K562 (cell line): ENCODE data around the gene CAMK2B.

Source experiments
- BRD4 ChIP-seq: fragments of 200-600 bp; sonication (generic); IDR thresholded peaks from 2 replicates; pipeline ENCODE4 v1.6.1; 2017; ENCODE audit warnings: inconsistent platforms
- GTF2E2 ChIP-seq: fragments of 200-800 bp; sonication (Bioruptor generic); IDR thresholded peaks from 2 replicates; pipeline ENCODE4 v1.6.1; 2016; ENCODE audit warnings: missing genetic modification characterization, missing compliant biosample characterization
- MAFF ChIP-seq: IDR thresholded peaks from 2 replicates; pipeline ENCODE4 v1.6.1; 2012; ENCODE audit warnings: low read length, improper control_type of control experiment
- NR2C1 ChIP-seq, 2 experiments: fragments of 450-650 bp; IDR thresholded peaks; 2 replicates each; pipeline ENCODE4 v1.6.1; 2017; ENCODE audit warnings: mild to moderate bottlenecking in 2 of 2, antibody characterized with exemption in 1 of 2, inconsistent platforms in 1 of 2, missing compliant biosample characterization in 1 of 2, missing genetic modification characterization in 1 of 2
- POLR2A ChIP-seq: fragments of 450-650 bp; conservative IDR thresholded peaks from 2 replicates; pipeline ENCODE4 v1.6.1; 2016
- RFX1 ChIP-seq: fragments of 450-650 bp; IDR thresholded peaks from 2 replicates; pipeline ENCODE4 v1.6.1; 2016; ENCODE audit warnings: mild to moderate bottlenecking, moderate library complexity
- ZBTB7A ChIP-seq: IDR thresholded peaks from 2 replicates; pipeline ENCODE4 v1.6.1; 2011; ENCODE audit warnings: low read depth, mild to moderate bottlenecking, low read length, moderate library complexity, borderline replicate concordance; ENCODE audit not compliant: control insufficient read depth
- ZNF707 ChIP-seq: fragments of 250-450 bp; sonication (Bioruptor Pico); conservative IDR thresholded peaks from 2 replicates; pipeline ENCODE4 v1.8.0; 2022; ENCODE audit warnings: inconsistent platforms, mild to moderate bottlenecking, moderate library complexity
- TF ChIP-seq, protein P1 (sequence below), 3 experiments: IDR thresholded peaks in 2 of 3; conservative IDR thresholded peaks in 1 of 3; 2 replicates each; pipeline ENCODE4 v1.5.1; 2011 to 2012; ENCODE audit warnings: low read length in 3 of 3, mild to moderate bottlenecking in 3 of 3, control low read depth in 2 of 3, improper control_type of control experiment in 1 of 3, inconsistent platforms in 1 of 3, low read depth in 1 of 3, mixed read lengths in 1 of 3, moderate library complexity in 1 of 3; ENCODE audit not compliant: insufficient read depth in 2 of 3
- TF ChIP-seq, protein P2 (sequence below): fragments of 250-450 bp; sonication (Bioruptor Pico); IDR thresholded peaks from 2 replicates; pipeline ENCODE4 v1.6.1; 2021; ENCODE audit warnings: mild to moderate bottlenecking
- TF ChIP-seq, protein P3 (sequence below): fragments of 450-650 bp; conservative IDR thresholded peaks from 2 replicates; pipeline ENCODE4 v1.6.1; 2016; ENCODE audit warnings: missing genetic modification characterization, low read depth, mild to moderate bottlenecking, control low read depth, missing compliant biosample characterization

DNA sequence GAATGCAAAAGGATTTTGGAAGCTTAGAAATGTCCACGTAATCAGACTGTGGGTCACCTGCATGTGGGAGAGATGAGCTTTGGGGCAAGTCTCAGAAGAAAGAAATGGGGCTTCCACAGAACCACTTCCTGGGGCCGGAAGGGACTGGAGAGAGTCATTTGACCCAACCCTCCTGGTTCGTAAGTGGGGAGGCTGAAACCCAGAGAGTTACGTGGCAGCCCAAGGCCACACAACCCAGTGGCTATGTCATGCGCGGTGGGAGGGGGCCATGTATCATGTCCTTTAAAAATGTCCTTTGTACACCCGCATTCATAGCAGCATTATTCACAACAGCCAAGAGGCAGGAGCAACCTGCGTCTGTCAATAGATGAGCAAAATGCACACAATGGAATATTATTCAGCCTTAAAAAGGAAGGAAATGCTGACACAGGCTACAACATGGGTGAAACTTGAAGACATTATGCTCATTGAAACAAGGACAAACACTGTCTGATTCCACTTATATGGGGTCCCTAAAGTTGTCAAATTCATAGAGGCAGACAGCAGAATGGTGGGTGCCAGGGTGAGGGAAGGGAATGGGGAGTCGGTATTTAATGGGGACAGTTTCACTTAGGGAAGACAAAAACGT lies 15.1 kb downstream of the CAMK2B start:
- TF ChIP-seq MAFF (no peak), GTF2E2 (no peak), ZBTB7A (no peak), NR2C1 (IDR thresholded peaks at IDR 0.05) (no peak), NR2C1 (tag; IDR thresholded peaks at IDR 0.05) (no peak), BRD4 (no peak), RFX1 (no peak), POLR2A (no peak), ZNF707 (CRISPR knock-in tag) (no peak)
- TF ChIP-seq, protein P1, sequence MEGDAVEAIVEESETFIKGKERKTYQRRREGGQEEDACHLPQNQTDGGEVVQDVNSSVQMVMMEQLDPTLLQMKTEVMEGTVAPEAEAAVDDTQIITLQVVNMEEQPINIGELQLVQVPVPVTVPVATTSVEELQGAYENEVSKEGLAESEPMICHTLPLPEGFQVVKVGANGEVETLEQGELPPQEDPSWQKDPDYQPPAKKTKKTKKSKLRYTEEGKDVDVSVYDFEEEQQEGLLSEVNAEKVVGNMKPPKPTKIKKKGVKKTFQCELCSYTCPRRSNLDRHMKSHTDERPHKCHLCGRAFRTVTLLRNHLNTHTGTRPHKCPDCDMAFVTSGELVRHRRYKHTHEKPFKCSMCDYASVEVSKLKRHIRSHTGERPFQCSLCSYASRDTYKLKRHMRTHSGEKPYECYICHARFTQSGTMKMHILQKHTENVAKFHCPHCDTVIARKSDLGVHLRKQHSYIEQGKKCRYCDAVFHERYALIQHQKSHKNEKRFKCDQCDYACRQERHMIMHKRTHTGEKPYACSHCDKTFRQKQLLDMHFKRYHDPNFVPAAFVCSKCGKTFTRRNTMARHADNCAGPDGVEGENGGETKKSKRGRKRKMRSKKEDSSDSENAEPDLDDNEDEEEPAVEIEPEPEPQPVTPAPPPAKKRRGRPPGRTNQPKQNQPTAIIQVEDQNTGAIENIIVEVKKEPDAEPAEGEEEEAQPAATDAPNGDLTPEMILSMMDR (IDR thresholded peaks at IDR 0.05 in 2 of 3, conservative IDR thresholded peaks at IDR 0.05 in 1 of 3; ENCODE audit: insufficient read depth in 2 of 3, low read depth in 1 of 3, low read length in 3 of 3): no peak
- TF ChIP-seq, protein P2, sequence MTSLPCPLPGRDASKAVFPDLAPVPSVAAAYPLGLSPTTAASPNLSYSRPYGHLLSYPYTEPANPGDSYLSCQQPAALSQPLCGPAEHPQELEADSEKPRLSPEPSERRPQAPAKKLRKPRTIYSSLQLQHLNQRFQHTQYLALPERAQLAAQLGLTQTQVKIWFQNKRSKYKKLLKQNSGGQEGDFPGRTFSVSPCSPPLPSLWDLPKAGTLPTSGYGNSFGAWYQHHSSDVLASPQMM (CRISPR knock-in tag): no peak
- TF ChIP-seq, protein P3, sequence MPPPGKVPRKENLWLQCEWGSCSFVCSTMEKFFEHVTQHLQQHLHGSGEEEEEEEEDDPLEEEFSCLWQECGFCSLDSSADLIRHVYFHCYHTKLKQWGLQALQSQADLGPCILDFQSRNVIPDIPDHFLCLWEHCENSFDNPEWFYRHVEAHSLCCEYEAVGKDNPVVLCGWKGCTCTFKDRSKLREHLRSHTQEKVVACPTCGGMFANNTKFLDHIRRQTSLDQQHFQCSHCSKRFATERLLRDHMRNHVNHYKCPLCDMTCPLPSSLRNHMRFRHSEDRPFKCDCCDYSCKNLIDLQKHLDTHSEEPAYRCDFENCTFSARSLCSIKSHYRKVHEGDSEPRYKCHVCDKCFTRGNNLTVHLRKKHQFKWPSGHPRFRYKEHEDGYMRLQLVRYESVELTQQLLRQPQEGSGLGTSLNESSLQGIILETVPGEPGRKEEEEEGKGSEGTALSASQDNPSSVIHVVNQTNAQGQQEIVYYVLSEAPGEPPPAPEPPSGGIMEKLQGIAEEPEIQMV (tag): no peak
